HG02973 (cell line): Measurements from ENCODE around the gene SELENOW.
"Not testable (repeated sequence)": the region's sequence is repeated elsewhere in the genome, so short reads cannot be mapped to it uniquely, and the experiment has no call there.

ENCODE experiments used
- ATAC-seq: cut with Tn5 transposase; IDR thresholded peaks from one replicate; pipeline ENCODE4 v1.9.1; 2021; ENCODE audit warnings: moderate library complexity; ENCODE audit not compliant: unreplicated experiment

SELENOW gene

DNA sequence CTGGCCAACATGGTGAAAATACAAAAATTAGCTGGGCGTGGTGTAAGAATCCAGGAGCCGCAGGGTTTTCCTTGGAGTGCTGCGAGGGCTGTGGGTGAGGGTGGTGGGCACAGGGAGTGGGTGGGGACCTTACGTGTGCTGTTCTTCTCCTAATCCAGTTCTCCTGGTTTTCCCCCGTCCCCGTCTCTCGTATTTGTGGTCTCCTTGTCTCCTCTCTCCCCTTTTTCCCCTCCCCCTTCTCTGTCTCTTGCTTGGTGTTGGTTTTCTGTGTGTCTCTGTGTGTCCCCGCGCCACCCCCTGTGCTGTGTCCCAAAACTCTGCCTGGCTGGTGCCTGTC is 1.7 kb downstream of the SELENOW start:
- ATAC-seq, result no peak

DNA sequence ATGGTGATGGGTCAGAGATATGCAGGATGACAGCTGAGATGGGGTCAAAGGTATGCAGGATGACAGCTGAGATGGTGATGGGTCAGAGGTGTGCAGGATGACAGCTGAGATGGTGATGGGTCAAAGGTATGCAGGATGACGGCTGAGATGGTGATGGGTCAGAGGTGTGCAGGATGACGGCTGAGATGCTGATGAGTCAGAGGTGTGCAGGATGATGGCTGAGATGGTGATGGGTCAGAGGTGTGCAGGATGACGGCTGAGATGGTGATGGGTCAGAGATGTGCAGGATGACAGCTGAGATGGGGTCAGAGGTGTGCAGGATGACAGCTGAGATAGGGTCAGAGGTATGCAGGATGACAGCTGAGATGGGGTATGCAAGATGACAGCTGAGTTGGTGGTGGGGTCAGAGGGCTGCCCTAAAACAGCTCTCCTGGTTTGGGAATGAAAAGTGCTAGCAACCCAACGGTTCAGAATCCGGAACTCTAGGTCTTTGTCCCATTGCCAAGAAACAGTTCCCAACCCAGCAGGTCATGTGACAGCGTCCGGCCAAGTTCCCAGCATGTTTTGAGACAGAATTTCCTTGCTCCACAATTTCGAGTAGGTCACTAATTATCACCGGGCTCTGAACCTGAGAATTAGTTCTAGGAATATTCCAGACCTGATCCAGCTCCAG is 3.2 kb downstream of the SELENOW start:
- ATAC-seq, result no peak

DNA sequence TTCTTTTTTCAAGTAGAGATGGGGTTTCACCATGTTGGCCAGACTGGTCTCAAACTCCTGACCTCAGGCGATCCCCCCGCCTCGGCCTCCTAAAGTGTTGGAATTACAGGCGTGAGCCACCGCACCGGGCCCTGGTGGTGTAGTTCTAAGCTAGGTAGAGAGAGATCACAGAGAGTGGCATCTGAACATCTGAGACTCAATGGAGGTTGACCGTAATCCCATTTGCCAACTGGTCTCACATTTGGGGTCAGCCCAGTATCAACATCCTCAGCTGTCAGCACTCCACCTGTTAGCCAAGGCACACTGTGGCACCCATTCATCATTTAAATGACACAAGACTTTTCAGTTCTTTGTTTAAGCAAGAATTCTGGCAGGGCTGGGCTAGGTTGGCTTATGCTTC is 8.1 kb downstream of the SELENOW start:
- no peak for ATAC-seq

DNA sequence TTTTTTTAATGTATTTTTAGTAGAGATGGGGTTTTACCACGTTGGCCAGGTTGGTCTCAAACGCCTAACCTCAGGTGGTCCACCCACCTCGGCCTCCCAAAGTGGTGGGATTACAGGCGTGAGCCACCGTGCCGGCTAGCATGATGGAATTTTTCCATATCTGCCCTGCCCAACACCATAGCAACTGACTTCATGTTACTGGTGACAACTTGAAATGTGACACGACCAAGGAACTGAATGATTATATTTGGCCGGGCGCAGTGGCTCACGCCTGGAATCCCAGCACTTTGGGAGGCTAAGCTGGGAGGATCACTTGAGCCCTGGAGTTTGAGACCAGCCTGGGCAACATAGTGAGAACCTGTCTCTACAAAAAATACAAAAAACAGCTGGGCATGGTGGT is 8.8 kb downstream of the SELENOW start:
- ATAC-seq, result not testable (repeated sequence)

DNA sequence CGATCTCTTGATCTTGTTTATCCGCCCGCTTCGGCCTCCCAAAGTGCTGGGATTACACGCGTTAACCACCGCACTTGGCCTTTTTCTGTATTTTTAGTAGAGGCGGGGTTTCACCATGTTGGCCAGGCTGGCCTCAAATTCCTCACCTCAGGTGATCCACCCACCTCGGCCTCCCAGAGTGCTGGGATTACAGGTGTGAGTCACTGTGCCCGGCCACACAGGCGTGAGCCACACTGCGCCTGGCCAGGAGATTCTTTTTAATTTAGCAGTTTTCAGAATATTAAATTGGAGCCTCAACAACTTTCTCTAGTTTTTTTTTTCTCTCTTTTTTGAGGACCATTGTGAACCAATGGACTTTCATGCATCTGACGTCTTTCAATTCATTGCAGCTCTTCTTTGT is 11.3 kb downstream of the SELENOW start:
- ATAC-seq, result not testable (repeated sequence)

DNA sequence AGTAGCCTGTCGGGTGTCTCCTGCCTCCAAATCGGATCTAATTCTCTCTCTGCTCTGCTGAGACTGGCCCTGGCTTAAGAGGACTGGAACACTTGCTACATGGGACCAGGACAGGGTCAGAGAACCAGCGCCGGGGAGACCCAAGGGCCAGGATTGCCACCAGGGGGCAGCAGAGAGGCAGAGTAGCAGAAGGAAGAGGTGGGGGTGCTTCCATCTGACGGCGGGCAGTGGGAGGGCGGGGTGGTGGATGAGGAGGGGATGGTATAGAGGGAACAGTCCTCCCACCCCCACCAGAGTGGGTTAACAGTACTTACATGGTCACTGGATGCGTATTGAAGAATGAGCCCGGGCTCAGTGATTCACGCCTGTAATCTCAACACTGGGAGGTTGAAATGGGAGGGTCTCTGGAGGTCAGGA is 11.9 kb downstream of the SELENOW start:
- no peak for ATAC-seq

DNA sequence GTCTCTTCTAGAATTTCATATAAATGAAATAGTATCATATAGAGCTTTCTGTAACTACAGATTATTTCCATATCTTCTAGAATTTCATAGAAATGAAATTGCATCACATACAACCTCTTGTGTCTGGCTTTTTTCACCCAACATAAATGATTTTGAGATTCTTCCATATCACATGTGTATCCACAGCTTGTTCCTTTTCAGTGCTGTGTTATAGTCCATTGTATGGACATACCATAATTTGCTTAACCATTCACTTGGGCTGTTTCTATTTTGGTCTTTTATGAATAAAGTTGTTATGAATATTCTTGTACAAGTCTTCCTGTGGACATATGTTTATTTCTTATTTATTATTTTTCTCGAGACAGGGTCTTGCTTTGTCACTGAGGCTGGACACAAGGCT is 14.1 kb downstream of the SELENOW start:
- no peak for ATAC-seq

DNA sequence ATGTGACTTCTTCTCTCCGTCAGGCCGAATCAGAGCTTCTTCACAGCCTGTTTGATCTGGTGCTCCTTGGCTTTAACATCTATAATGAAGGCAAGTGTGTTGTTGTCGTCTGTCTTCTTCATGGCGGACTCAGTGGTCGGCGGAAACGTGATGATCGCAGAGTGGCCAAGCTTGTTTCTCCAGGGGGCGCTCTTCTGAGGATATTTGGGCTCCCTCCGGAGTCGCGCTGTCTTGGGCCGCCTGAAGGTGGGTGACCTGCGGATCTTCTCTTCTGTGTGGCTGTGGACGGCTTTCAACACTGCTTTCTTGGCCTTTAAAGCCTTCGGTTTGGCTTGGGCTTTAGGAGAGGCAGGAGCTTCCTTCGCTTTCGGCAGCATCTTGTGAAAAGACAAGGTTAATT is 16.0 kb downstream of the SELENOW start:
- ATAC-seq, result no peak

DNA sequence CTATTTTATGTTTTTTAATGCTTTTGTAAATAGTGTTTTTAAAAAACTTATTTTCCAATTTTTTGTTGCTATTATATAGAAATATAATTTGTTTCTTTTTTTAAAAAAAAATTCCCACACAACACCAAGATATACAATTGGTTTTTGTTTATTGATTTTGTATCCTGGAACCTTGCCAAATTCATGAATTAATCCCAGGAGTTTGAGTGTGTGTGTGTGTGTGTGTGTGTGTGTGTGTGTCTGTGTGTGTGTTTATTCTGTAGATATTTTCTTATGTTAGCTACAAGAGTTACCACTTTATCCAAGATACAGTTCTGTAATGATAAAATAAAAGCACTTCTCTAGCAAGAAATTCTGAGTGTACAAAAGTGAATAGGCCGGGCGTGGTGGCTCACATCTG is 18.3 kb downstream of the SELENOW start:
- no peak for ATAC-seq

DNA sequence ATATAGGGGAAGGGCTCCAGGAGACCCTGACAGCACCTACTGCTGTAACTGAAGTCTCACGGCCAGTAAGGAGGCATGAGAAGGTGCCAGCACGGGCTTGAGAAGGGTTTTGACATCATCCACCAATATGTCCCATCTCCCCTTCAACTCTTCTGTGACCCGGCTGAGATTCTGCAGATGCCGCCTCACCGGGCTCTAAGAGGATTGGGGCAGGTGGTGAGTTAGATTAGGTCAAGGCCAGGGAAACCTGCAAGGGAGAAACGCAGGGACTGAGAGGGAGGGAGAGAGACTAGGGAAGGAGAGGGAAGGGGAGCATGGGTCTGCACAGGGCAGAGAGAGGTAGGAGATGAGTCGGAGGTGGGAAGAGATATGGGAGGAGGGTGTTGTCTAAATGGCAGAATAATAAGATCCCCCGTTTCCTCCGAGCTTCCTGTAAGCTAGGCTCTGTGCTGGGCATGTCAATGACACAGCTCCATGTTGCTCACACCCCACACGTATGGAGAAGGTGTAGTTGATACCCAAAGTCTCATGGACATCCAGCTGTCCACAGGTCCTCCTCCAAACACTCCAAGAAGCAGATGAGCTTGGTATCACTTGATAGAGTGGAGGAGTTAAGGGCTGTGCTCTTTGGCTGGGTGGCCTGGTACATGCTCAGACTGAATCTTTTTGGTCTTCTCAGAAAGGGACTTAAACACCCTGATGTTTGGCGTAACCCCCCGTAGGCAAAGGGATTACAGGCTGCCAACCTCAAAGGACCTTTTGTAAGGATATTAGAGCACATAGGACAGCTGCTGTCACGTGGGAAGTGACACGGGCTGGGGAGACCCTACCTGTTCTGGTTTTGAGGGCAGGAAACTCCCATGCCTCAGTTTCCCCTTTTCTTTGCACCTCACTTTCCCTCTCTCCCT is 19.7 kb downstream of the SELENOW start:
- ATAC-seq, result no peak

DNA sequence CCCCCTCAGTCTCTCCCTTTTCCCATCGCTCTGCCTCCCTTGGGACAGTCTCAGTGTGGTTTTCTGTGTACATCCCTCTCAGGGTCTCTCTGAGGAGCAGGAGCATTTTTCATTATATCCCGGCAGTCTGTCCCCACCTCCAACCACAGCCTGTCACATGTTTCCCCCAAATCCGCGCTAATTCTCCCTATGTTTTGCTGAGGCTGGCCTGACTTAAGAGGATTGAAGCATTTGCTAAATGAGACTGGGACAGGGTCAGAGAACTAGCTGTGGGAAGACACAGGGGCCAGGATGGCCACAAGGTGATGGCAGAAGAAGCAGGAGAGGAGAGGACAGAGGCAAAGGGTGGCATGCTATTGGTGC is 20.4 kb downstream of the SELENOW start:
- ATAC-seq, result no peak

DNA sequence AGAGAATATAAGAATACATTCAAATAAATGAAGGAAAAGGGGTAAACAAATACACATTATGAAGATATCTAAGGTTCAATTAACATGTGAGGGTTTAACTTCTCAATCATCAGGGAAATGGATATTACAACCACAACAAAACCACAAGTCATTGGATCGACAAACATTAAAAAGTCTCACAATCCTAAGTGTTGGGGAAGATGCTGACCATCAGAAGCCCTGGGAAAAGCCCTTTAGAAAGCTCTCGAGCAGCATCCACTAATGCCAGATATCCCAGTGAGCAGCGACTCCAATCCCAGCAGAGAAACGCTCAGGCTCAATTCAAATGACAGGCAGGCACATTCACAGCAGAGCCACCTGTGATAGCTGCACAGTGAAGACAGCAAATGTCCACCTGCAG is 22.8 kb downstream of the SELENOW start:
- no peak for ATAC-seq

DNA sequence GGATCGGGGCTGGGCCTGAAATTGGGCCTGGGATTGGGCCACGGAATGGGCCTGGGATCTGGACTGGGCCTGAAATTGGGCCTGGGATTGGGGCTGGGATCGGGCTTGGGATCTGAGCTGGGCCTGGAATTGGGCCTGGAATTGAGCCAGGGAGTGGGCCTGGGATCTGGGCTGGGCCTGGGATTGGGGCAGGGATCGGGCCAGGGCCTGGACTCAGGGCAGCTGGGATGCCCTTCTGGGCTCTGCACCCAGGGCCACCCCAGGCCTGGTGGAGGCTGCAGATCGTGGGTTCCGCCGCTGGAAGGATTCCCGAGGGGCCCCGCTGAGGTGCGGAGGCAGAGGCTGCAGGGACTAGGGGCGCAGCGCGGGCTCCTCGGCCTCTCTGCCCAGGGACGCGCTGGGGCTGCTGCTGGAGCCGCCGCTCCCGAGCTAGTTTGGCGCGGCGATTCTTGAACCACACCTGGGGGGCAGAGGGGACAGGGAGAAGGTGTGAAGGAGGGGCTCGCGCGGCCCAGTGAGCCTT is 24.1 kb downstream of the SELENOW start:
- ATAC-seq, result no peak

DNA sequence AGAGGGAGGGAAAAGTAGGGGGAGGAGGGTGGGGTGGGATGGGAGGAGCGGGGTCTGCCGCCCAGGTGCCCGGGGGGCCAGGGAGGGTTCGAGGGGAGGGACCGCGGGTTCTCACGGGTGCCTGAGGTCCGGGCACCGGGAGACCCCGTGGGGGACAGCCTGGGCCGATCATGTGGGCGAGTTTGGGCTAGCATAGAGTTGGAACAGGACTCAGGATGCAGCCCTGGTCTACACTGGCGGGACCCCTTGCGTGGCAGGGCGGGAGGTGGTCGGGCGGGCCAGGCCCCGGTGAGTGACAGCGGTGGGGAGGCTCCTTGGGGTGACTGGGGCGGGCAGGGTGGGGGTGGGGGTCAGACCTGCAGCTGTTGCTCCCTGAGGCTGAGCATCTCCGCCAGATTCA is 24.6 kb downstream of the SELENOW start:
- ATAC-seq, result not testable (repeated sequence)

DNA sequence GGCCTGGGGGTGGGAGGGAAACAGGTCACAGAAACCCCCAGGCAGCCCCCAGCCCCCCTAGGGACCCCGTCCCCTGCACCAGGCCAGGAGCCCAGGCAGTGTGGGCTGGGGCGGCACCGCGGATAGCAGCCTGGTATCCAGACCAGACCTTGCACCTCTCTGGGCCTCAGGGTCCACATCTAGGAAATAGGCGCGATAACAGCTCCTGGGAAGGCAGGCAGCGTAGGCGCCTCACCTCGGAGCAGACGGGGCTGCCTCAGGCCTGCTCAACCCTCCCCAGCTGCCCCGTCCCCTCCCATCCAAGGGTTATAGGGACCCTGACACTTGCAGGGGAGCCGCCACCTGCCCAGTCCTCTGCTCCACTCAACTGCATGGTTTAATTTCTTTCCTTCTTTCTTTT is 25.2 kb downstream of the SELENOW start:
- not testable (repeated sequence) for ATAC-seq

DNA sequence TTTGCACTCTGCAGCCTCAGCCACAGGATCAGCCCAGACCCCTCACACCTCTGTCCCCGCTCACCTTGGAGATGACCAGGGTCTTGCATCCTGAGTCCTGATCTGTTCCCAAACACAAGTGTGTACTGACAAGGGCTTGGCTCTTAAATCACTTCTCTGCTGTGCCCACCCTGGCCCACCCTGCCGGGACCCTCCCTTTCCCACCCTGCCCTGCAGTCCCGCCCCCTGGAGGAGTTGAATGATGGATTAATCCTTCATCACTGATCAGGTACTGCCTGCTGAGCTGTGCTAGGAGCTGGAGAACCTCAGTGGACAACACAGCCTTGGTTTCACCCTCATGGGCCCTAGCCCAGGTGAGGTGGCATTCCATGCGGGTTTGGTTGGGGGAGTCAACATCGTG is 25.9 kb downstream of the SELENOW start, which contains the start of gene TPRX1:
TPRX1 (minus strand) TSS at position 101 of the 400 bp plus-strand sequence; CDS start at position 89, 12 bp downstream.
- ATAC-seq, result not testable (repeated sequence)

DNA sequence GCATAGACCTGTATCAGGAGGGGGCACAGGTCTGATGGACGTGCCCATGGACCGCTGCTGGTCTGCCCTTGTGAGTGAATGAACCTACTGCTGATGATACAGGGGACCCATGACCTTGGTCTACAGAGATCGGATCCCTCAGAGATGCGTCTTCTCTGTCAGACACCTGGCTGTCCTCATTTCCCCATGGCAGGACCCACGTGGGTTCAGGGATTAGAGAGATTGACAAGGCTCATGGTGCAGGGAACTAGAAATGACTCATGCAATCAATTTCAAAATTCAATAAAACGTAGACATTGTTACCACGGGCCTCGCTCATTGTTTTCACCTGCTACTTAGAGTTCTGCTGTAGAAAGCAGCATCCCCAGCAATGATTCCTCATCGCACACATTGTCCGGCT is 26.8 kb downstream of the SELENOW start:
- ATAC-seq, result no peak

DNA sequence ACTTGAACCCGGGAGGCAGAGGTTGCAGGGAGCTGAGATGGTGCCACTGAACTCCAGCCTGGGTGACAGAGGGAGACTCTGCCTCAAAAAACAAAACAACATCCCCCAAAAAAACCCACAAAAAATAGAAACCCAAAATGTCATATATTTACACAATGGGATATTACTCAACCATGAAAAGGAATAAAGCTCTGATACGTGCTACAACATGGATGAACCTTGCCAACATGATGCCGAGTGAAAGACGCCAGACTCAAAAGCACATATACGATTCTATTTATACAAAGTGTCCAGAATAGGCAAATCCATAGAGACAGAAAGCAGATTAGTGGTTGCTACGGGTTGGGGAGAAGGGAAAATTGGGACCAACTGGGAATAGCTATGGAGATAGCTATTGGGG is 27.9 kb downstream of the SELENOW start:
- no peak for ATAC-seq

DNA sequence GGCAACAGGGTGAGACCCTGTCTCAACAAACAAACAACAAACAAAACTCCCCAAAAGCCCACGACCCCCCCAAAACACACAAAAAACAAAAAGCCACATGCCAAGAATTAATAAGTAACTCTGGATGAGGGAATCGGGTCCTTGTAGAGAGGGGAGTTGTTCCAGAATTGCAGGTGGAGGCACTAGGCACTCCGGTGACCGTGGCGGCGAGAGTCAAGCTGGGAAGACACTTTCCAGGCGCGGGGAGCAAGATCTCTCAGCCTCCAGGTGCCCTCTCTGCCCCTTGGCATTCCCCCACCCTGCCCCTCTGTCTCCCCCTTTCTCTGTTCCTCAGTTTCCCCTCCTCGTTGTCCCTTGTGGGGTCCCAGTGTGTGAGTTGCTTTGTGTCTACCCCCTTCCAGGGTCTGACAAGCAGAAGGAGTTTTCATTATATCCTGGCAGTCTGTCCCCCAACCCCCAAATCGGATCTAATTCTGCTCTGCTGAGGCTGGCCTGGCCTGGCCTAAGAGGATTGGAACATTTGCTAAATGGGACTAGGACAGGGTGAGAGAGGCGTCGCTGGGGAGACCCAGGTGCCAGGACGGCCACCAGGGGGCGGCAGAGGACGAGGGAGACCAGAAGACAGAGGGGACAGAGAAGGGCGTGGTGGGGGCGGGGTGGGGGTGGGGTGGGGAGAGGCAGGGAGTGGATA is 34.9 kb downstream of the SELENOW start:
- no peak for ATAC-seq

DNA sequence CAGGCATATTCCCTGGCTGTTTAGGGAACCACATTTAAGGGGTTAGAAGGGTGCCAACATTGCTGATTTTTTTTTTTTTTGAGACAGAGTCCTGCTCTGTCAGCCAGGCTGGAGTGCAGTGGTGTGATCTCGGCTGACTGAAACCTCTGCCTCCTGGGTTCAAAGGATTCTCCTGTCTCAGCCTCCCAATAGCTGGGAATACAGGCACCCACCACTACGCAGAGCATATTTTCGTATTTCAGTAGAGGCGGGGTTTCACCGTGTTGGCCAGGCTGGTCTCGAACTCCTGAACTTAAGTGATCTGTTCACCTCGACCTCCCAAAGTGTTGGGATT is 35.5 kb downstream of the SELENOW start:
- no peak for ATAC-seq

DNA sequence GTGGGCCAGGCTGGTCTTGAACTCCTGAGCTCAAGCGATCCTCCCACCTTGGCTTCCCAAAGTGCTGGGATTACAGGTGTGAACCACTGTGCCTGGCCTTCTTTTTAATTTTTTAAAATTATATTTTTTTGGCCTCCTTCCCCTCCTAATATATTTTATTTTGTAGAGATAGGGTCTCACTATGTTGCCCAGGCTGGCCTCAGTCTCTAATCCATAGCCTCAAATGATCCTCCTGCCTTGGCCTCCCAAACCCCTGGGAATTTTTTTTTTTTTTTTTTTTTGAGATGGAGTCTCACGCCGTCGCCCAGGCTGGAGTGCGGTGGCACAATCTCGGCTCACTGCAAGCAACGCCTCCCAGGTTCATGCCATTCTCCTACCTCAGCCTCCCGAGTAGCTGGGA is 37.8 kb downstream of the SELENOW start:
- ATAC-seq, result not testable (repeated sequence)

DNA sequence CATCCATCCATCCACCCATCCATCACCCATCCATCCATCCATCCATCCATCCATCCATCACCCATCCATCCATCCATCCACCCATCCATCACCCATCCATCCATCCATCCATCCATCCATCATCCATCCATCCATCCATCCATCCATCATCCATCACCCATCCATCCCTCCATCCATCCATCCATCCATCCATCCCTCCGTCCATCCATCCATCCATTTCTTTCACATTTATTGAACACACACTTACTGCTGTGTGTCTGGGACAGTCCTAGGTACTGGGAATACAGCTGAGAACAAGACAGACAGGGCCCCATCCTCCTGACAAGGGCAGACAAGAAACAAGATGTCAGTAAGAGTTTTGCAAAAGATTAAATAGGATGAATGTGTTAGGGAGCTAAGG is 39.7 kb downstream of the SELENOW start:
- not testable (repeated sequence) for ATAC-seq
